Astrocyte of the hippocampus (primary cell): ENCODE results near the gene SCAF1.

Source experiments
- DNase-seq: peaks from one replicate; pipeline ENCODE4 v3.0.0; 2011; ENCODE audit warnings: low read depth, low spot score

The SCAF1 gene

GRCh38 chr19:49666120-49666444 is 24.1 kb downstream of the SCAF1 start:
- DNase-seq = no peak

- no peak for DNase-seq
Observed at GRCh38 chr19:49667473-49667872, 25.5 kb downstream of the SCAF1 start.

GRCh38 chr19:49669516-49669915 is 27.5 kb downstream of the SCAF1 start:
- DNase-seq = no peak

- peak; percentile 87 for DNase-seq
Observed at GRCh38 chr19:49672131-49672919, 30.3 kb downstream of the SCAF1 start.

GRCh38 chr19:49676136-49676783 is 34.3 kb downstream of the SCAF1 start:
- DNase-seq = no peak

- peak; percentile 100 for DNase-seq
Observed at GRCh38 chr19:49676784-49677230, 34.8 kb downstream of the SCAF1 start.

GRCh38 chr19:49677231-49677900 is 35.4 kb downstream of the SCAF1 start, which contains the start of gene PRMT1:
TSS of gene PRMT1 (plus strand) at chr19:49677271. CDS start at chr19:49677281, 10 bp downstream.
- DNase-seq = peak; percentile 64

- peak; percentile 84 for DNase-seq
Observed at GRCh38 chr19:49677901-49678674, 36.1 kb downstream of the SCAF1 start.

GRCh38 chr19:49678985-49679770 is 37.2 kb downstream of the SCAF1 start:
- DNase-seq = no peak

GRCh38 chr19:49679771-49680413 is 37.9 kb downstream of the SCAF1 start:
- no peak for DNase-seq

- peak; percentile 95 for DNase-seq
Observed at GRCh38 chr19:49680421-49681351, 38.7 kb downstream of the SCAF1 start.

GRCh38 chr19:49681830-49682229 is 39.8 kb downstream of the SCAF1 start:
- DNase-seq = no peak

GRCh38 chr19:49682274-49682673 is 40.3 kb downstream of the SCAF1 start:
- no peak for DNase-seq

- DNase-seq = no peak
Observed at GRCh38 chr19:49683814-49684250, 41.8 kb downstream of the SCAF1 start.

GRCh38 chr19:49684251-49684982 is 42.4 kb downstream of the SCAF1 start:
- no peak for DNase-seq

GRCh38 chr19:49684983-49685553 is 43.1 kb downstream of the SCAF1 start:
- DNase-seq = no peak

GRCh38 chr19:49685845-49686332 is 43.9 kb downstream of the SCAF1 start:
- no peak for DNase-seq

GRCh38 chr19:49686503-49687088 is 44.6 kb downstream of the SCAF1 start:
- no peak for DNase-seq
